GM18520 (cell line): ENCODE data around the gene POLDIP3.
"Not testable (repeated sequence)": the region's sequence is repeated elsewhere in the genome, so short reads cannot be mapped to it uniquely, and the experiment has no call there.

ENCODE experiments used
- ATAC-seq: cut with Tn5 transposase; IDR thresholded peaks from one replicate; pipeline ENCODE4 v1.9.1; 2021; ENCODE audit not compliant: unreplicated experiment

POLDIP3 gene

DNA sequence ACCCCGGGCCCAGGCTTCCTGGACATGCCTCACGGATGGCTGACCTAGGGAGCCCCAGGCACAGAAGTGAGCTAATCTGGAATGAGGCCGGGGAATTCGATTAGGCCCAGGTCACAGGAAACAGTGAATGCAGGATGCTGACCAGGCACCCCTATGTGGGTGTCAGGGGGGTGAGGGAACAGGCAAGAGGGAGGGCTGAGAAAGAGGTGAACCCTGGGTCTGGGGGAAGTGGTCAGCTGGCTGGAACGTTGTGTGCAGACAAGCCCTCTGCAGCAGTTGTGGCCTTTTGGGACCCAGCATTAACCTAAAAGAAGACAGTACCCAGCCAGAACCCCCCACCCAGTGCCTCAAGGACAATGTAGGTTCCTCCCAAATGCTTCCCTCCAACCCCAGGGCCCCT, 52.8 kb downstream of the POLDIP3 start:
- no peak for ATAC-seq

DNA sequence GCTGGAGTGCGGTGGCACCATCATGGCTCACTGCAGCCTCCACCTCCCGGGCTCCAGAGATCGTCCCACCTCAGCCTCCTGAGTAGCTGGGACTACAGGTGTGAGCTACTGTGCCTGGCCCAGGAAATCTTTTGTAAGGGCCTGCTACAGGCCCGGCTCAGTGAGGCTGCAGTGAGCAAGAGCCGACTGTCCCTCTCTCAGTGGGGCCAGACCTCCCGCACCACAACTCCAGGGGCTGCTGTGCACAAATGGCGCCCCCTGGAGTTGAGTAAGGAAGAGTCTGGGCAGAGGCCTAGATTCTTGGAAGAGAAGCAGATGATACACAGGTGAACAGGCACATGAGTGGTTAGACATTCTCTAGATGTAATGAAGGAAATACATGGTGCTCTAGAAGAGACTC, 53.9 kb downstream of the POLDIP3 start:
- no peak for ATAC-seq

DNA sequence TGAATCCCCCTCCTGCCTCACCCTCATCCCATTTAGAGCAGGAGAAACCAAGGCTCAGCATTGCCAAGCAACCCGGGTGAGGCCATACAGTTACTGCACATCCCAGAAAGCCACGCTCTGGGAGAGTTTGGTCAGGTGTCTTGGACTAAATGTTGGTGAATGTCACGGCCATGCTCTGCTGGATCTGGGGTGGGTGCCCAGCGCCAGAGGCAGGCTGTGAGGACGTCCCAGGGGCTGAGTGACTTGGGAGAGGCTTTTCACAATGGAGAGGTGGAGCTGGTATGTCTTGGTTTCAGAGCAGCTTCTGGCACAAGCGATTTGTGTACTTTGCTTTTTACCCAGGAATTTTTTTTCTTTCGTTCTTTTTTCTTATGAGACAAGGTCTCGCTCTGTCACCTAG, 54.3 kb downstream of the POLDIP3 start:
- ATAC-seq, result no peak

- no peak for ATAC-seq
These were observed 61.0 kb downstream of the POLDIP3 start, which contains the start of gene SERHL2 for GRCh38 chr22:42553475-42554361. Gene SERHL2, plus strand, starts transcription at chr22:42553956. Its CDS starts 65 bp downstream, at chr22:42554021.

GRCh38 chr22:42552294-42552647, 62.4 kb downstream of the POLDIP3 start:
- not testable (repeated sequence) for ATAC-seq

GRCh38 chr22:42549331-42550060, 65.2 kb downstream of the POLDIP3 start:
- ATAC-seq, result no peak

DNA sequence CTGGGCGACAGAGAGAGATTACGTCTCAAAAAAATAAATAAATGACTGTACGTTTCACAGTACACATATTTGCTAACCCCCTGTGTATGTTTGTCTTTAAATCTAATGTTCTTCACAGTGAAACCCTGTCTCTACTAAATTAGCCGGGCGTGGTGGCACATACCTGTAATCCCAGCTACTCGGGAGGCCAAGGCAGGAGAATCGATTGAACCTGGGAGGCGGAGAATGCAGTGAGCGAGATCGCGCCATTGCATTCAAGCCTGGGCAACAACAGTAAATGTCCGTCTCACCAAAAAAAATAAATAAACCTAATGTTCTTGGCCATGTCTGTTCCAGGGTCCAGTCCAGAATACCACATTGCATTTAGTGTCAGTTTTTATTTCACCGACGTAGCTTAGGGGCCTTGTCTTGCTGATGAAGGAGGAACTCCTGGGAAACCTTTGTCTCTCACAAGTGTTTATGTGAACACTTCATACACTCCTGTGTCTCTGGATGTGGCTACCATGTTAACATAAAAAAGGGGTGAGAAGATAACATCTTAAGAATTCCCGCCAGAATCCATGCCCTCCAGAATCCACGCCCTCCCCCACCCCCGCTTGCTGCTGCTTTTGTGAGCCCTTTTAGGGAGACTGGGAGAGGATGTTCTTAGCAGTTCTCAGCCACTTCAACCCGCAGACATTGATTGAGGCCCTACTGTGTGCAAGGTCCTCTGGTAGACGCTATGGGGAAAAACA, 65.9 kb downstream of the POLDIP3 start:
- no peak for ATAC-seq

GRCh38 chr22:42548126-42548525, 66.6 kb downstream of the POLDIP3 start:
- ATAC-seq, result not testable (repeated sequence)

DNA sequence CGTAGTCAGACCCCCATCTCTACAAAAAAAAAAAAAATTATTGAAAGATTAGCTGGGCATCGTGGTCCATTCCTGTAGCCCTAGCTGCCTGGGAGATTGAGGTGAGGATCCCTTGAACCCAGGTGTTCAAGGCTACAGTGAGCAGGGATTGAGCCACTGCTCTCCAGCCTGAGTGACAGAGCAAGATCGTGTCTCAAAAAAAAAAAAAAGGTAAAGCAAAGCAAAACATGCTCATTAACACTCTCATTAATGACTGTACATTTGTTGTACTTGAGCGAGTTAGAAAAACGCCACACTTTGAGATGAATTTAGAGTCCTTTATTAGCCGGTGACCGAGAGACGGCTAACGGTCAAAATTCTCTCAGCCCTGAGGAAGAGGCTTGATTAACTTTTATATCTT, 67.1 kb downstream of the POLDIP3 start:
- no peak for ATAC-seq

DNA sequence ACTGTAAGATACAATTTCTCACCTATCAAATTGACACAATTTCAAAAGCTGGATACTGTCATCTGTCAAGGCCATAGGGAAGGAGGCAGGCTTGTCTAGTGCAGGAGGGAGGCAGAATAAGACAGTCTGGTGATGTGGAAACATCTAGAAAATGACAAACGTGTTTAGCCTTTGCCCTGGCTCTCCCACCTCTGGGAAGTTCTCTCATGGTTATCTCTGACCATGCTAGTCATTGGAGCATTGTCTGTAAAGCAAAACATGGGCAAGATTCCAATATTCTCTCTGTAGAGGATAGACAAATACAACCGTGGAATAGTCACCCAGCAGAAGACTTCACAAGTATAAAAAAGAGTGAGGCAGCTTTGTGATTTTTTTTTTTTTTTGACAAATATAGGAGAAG, 70.0 kb downstream of the POLDIP3 start:
- no peak for ATAC-seq

DNA sequence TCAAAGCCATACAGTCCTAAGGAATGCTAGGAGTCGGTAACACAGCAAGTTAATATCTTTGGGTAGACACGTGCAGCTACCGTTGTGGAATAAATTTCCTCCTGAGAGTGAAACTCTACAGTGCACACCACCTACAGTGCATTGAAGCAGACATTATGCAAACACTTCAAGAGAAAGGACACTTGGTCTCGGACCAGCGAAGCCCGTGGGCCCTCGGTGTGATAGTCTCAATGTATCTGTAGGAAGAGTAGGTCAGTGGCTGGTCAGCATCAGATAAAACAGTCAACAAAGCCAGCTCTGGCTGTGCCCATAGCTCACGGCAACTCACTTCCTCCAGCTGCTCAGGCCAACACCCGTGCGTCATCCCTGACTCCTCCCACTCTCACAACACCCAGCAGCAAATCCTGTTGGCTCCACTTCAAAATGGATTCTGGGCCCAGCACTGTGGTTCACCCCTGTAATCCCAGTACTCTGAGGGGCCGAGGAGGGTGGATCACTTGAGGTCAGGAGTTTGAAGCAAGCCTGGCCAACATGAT, 75.4 kb downstream of the POLDIP3 start:
- not testable (repeated sequence) for ATAC-seq

DNA sequence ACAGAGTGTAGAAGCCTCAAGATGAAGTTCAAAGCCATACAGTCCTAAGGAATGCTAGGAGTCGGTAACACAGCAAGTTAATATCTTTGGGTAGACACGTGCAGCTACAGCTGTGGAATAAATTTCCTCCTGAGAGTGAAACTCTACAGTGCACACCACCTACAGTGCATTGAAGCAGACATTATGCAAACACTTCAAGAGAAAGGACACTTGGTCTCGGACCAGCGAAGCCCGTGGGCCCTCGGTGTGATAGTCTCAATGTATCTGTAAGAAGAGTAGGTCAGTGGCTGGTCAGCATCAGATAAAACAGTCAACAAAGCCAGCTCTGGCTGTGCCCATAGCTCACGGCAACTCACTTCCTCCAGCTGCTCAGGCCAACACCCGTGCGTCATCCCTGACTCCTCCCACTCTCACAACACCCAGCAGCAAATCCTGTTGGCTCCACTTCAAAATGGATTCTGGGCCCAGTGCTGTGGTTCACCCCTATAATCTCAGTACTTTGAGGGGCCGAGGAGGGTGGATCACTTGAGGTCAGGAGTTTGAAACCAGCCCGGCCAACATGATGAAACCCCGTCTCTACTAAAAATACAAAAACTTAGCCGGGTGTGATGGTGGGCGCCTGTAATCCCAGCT, 77.4 kb downstream of the POLDIP3 start:
- ATAC-seq, result not testable (repeated sequence)

- not testable (repeated sequence) for ATAC-seq
These were observed 78.0 kb downstream of the POLDIP3 start for GRCh38 chr22:42536634-42537033.

DNA sequence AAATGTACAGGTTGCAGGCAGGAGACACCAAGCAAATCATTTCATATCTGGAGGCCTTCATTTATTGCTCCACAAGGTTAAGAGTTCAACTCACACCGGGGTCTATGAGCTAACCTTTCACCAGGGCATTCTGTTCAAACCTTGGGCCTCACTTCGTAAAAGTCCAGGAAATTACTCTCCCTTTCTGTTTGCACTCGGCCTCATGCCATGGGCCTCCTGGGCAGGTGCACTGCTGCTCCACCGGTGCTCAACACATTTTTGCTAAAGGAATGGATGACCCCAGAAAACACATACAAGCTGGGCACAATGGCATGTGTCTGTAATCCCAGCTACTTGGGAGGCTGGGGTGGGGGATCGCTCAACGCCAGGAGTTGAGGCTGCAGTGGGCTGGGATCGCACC, 78.5 kb downstream of the POLDIP3 start:
- no peak for ATAC-seq

GRCh38 chr22:42535082-42535731, 79.5 kb downstream of the POLDIP3 start:
- not testable (repeated sequence) for ATAC-seq
